Fibroblast of skin of left biceps (primary cell): ENCODE results near the gene ARHGEF39.
A peak's percentile ranks its signal among the peaks of the same experiment; 100 is the strongest.

Experiments
- DNase-seq, 2 experiments: peaks; one replicate each; pipeline ENCODE4 v3.0.0-alpha.2; 2013; ENCODE audit warnings: low read depth in 2 of 2

The ARHGEF39 gene

DNA sequence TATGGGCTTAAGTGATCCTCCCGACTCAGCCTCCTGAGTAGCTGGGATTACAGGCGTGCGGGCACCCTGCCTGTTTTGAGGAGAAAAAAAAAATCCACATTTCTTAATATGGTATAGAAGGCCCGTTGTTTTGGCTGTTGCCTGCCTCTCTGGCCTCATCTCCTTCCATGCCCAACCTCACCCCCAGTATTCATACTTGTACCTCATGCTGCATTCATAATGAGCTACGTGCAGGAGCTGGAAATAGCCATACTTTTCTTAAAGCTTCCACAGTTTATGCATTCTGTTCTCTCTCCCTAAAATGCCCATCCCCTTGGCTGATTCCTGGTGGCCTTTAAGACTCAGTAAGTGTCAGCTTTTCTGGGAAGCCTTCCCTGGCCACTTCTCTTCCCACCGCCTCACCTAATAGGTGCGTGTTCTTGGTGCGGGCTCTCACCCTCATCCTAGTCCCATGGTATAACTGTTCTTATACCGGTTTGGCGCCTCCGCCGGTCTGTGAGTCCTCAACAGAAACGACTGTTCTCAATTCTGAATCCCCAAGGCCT lies 26.8 kb upstream of the ARHGEF39 start:
- no peak for DNase-seq

DNA sequence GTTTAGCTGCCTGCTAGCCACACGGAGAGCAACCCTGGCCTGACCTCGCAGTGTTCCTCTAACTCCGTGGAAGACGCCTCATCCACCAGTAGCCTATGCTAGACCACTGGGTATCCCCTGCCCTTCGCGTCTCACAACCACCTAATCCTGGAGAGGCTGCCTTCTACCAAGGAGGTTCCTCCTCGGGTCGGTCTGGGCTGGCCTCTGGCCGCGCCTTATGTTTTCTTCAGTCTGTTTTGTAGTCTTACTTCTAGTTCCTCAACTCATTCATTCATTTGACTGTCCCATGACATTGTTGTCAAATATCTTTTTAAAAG lies 26.3 kb upstream of the ARHGEF39 start:
- no peak for DNase-seq

DNA sequence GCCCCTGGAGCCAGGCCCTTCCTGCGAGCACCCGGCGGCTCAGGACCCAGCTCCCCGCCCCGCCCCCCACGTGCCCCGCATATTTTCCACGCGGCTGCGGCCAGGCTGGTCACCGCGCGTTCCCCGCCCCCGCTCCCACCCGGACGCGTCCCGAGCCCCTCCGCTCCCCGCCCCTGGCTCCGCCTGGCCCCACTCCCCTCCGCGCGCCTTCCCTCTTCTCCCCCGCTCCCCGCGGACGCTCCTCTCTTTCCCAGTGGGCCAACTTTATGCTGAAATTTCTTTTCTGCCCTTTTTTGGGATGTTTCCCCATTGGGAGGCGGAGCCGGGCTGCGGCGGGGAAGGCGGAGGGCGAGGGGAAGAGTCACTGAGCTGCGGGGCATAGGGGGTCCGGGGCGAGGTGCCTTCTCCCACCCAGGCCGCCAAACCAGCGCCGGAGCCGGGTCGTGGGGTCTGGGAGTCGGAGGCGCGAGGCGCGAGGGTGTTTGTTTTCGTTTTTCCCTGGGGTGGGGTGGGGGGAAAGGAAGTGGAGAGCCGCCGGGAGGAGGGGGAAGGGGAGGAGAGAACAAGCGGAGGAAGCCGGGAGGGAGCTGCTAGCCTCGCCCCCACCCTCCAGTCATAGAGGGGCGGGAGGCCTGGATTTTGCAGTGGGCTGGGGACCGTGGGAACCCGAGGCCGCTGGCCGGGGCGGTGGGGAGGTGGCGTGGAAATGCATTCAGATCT lies 25.8 kb upstream of the ARHGEF39 start:
- DNase-seq = peak; percentile 77 to 82

DNA sequence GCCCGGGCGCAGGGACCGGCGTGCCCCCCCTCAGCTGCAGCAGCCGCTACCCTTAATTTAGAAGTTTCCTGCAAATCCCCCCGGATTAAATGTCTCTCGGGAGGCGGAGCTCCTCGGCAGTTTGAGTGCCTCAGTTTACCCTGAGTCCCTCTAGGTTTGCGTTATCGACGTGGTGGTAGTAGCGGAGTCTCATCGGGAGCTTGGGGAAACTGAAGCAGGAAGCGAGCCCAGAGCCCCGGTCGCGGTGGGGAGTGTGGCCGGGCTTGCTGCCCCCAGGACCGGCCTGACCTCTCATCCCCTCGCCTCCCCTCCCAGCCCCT lies 25.3 kb upstream of the ARHGEF39 start:
- peak; percentile 36 for DNase-seq

DNA sequence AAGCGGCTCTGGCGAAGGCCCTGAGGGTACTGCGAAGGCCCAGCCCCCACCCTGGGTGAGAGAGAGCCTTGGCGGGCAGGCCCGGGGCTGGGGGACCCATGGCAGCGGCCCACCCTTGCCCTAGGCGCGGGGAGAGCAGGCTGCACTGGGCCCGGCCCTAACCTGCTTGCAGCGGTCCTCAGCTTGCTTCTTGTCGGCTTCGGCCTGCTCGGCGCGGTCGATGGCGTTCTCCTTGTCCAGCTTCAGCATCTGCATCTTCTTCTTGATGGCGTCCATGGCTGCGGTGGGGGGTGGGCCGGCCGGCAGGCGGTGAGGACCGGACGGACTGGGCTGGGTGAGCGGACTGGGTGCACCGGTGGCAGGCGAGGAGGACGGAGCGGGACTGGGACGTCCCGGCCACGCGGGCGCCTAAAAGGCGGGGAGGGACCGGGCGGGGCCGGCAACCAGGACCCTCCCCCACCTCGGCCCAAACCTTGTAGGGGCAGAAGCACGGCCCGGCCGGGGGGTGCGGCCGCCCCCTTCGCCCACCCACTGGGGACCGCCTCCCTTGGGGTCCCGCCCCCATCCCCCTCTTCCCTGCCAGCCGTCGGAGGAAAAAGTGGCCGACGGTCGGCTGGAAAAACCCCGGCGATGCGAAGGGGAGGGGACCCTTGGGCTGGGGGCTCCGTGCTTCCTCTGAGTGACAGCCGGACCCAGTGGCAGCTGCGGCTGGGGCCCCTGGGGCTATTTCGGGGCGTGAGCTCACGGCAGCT lies 24.7 kb upstream of the ARHGEF39 start, which contains the start of gene TPM2:
TSS of gene TPM2 (minus strand) at position 384 of the 752 bp plus-strand sequence. CDS start at position 276, 108 bp downstream.
- DNase-seq = peak; percentile 79 to 82

DNA sequence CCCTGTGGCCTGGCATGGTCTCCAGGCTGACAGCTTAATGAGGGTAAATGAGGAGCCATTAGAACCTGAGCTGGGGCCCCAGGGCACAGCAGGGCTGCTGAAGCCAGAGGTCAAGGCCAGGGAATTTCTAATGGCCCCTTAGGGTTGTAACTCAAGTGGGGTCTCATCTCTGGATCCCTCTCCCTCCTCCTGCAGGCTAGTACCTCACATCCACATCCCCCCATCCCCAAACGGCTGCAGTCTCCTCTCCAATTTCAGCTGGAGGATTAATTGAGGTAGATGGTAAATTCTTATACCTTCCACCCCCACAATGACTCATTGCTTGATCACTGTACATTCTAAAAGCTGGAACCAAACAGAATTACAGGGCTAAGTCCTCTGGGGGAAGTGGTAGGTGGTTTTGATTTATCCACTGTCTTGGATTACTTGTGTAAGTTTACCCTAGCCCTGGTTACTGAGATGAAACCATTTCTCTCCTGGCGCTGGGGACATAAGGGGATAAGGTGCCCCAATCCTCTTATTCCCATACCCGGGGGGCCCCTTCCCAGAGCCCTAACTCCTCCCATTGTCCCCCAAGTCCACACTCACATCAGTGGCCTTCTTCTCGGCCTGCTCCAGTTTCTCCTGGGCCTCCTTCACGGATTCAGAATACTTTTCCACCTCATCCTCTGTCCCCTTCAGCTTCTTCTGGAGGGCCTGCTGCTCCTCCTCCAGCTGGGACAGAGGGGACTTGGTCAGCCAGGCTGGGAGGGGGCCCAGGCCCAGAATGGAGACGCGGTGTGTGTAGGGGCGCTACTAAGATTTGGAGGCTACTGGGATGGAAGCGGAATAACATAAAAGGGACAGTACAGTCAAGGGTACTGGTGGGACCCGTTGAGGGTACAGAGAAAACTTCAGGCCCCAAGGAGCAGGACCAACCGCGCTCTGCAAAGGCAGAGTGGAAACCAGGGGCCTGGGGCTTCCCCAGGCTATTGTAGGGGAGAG lies 23.9 kb upstream of the ARHGEF39 start:
- DNase-seq = peak; percentile 67 to 68

DNA sequence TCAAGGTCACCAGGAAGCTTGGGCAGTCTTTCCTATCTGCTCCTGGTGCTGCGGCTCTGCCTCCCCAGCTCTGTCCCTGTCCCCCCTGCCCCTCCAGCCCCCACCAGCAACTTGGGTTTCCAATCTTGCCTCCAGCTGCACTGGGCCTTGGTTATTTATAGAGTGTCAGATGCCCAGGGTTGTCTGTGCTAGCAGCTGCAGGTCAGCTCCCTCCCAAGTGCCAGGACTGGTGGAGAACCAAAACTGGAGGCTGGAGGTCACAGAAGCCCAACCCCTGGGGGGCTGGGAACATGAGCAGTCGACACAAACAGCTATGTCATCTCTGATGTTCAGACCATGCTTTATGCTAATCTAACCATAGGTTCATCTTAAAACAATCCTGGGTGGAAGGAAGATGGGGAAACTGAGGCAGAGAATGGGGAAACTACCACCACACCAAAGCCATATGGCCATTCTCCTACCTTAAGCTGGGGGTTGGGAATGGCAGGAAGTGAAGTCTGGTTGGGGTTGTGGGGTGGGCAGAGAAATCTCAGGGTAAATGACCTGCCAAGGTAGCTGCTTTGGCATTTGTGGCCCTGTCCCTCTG lies 23.1 kb upstream of the ARHGEF39 start:
- DNase-seq = no peak

DNA sequence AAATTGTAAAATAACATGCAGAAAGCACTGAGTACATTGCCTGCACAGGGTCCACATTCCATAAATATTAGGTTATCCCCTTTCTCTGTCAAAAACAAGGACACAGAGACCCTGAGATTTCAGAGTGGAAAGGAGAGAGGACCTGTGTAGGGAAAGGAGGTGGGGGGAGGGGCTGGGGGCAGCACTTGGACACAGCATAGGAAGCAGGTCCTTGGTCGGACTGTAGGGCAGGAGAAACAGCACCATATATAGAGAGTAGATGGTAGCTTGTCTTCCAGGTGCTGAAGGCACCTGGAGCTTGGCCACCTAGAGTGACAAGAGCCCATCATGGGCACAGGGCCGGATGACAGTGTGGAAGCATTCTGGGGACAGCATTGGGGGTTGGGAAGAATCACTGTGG lies 22.3 kb upstream of the ARHGEF39 start:
- DNase-seq = no peak

DNA sequence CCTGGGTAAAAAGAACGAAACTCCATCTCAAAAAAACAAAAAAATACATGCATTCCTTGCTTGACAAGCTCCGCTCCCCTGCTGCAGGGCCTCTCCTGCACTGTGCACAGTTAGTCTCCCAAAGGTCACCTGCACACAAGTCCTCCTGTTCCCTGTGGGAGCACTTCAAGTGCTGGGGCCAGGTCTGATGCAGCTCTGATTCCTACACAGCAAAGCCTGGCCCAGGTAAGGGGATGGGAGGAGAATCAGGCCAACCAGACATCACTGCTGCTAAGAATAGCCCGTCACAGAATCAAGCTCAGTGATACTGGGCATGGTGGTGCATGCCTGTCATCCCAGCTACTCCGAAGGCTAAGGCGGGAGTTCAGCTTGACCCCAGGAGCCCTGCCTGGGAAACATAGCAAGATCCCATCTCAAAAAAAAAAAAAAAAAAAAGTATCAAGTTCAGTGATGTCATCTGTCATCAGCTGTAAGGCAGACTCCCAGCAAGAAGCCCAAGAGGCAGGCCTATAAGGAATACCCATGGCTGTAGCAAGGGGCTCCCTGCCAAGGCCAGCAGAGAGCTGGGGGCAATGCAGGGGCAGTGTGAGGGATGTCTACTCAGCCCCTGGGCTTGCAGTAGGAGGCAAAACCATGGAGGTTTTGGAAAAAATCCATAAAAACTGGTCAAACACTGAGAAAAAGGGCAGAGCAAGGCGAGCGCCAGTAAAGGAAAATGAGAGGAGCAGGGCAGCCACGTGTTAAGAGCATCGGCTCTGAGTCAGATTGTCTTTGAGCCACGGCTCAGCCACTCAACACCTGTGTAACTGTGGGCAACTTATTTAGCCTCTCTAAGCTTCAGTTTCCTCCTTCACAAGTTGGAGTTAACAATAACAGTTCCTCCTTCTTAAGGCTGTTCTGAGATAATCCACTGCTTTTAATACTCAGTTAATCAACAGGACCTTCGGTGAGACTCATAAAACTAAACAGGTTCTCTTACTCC lies 21.5 kb upstream of the ARHGEF39 start:
- DNase-seq = no peak

DNA sequence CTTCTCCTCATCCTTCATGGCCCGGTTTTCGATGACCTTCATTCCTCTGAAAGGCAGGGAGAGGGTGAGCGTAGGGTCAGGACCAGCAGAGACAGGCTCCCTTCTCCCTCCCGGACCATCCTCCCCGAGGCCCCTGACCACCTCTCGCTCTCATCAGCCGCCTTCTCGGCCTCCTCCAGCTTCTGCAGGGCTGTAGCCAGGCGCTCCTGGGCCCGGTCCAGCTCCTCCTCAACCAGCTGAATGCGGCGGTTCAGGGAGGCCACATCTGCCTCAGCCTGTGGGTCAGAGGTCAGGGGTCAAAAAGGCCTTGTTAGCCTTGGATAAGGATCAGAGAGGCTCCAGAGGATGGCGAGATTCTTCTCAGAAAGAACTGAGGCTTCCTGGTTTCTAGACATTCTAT lies 20.5 kb upstream of the ARHGEF39 start:
- DNase-seq = no peak

DNA sequence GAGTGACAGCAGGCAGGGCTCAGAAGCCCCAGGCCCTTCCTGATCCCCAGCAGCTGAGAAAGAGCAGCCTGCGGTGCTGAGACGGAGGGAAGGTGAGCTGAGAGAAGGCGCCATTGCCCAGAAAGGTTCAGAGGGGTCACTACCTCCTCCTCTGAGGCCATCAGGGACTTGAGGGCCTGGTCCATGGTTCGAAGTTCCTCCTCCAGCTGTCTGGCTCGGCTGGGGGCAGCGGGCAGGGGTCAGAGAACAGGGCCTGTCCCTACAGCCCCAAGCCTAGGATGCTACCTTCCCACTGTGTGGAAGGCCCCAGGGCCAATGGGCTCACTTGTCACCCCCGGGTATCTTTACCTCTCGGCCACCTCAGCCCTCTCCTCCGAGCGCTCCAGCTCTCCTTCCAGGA lies 19.9 kb upstream of the ARHGEF39 start:
- no peak for DNase-seq

DNA sequence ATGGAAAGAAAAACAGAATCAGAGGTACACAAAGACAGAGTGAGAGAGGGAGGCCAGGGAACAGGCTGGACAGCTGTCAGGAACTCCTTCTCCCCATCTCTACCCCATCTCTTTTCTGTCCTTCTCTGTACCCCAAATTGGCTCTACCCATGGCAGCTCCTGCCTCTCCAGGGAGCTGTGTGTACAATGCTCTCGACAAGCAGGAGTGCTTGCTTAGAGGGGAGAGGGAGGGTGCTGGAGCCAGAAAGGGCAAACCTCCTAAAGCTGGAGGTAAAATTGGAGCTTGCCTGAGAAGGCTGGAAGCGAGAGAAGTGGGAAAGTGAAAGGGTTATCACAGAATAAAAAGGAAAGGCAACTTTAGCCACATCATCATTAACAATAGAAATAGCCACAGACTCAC lies 18.3 kb upstream of the ARHGEF39 start:
- no peak for DNase-seq

DNA sequence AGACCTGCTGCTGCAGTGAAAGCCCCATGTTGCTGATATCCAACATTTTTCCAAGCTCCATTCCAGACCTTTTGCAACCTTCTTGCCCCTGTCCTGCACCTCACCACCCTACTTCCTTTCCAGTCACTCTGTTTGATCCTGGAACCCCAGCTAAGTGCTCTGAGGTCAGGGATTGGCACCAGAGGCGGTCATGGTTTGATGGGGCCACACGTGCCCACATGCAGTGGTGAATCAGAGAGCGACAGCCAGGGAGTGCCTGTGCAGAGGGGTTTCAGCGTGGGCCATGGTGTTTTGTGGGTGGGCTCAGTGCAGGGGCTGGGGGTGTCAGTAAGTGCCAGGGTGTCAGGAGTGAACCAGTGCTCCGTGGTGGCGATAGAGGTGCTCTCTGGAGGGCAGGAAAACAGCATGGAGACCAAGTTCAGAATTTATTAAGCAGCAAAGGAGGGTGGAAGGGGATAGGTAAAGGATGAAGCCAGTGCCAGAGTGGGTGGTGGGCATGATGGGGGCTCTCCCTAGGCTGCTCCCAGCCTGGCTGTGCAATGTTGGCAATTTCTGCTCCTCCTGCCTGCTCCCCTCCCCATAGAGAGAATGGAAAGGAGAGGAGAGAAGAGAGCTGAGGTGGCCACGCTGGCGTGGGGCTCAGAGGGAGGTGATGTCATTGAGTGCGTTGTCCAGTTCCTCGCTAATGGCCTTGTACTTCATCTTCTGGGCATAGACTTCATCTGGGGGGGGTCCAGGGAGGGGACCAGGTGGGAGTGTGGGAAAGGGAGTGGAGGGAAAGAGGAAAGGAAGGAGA lies 17.7 kb upstream of the ARHGEF39 start:
- no peak for DNase-seq

DNA sequence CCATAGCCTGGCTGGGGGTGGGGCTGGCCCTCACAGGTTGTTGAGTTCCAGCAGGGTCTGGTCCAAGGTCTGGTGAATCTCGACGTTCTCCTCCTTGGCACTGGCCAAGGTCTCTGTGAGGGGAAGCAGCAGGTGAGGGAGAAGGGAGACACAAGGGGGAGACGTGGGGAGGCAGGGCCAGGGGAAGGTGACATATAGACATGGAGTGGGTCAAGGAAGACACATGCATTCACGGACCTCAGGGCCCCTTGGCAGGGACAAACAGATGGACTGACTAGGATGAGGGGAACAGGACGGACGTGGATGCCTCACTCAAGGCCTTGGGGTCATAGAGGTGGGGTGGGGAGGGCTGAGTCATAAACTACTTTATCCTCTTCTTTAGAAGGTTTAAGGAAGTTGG lies 17.1 kb upstream of the ARHGEF39 start:
- DNase-seq = no peak

DNA sequence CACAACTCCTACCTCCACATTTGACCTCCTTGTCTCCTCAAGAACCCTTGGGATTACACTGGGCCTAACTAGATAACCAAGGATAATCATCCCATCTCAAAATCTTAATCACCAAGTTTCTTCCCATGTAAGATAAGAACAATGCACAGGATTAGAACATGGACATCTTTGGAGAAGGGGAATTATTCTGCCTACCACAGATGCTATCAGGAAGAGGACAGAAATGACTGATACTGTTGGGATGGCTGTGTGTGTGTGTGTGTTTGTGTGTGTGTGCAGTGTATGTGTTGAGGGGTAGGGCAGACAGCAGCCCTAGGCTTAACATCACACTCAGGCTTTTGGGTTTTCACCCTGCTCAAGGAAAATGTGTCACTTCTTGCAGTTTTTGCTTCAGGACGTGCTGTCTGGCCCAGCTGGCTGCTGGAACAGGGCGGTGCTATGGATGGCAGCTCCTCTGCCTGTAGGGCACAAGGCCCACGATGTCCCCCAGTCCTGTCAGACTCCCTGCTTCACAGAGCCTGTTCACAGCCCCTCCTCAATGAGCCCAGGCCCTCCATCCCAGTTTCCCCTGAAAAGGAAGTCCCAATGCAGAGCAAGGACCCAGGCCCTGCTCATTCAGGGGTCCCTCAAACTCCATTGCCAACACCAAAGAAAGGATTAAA lies 16.5 kb upstream of the ARHGEF39 start:
- DNase-seq = no peak

DNA sequence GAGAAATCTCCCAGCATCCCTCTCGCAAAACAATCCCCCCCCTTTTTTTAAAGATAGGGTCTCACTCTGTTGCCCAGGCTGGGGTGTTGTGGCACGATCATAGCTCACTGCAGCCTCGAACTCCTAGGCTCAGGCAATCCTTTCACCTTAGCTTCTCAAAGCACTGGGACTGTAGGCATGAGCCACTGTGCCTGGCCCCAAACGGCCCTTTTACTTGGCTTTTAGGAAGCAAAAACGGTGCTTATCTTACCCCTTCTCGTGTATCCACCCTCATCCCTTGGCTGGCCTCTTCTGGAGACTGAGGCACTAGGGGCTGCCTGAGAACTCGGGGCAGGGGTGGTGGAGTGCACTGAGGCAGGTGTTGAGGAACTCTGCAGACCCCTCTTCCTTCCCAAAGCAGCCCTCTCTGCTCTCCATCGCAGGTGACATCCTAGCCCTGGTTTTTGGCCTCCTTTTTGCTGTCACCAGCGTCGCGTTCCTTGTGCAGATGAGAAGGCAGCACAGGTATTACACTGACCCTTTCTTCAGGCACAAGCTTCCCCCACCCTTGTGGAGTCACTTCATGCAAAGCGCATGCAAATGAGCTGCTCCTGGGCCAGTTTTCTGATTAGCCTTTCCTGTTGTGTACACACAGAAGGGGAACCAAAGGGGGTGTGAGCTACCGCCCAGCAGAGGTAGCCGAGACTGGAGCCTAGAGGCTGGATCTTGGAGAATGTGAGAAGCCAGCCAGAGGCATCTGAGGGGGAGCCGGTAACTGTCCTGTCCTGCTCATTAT lies 15.5 kb upstream of the ARHGEF39 start:
- DNase-seq = no peak

DNA sequence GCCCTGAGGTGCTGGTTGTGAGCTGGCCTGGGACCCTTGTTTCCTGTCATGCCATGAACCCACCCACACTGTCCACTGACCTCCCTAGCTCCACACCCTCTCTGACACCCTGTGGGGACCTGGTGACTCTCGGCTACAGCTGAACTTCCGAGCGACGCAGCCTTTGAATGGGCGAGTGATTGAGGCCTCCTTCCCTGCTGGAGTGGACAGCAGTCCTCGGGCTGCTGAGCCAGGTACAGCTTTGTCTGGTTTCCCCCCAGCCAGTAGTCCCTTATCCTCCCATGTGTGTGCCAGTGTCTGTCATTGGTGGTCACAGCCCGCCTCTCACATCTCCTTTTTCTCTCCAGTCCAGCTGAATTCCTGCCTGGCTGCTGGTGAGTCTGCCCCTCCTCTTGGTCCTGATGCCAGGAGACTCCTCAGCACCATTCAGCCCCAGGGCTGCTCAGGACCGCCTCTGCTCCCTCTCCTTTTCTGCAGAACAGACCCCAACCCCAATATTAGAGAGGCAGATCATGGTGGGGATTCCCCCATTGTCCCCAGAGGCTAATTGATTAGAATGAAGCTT lies 14.9 kb upstream of the ARHGEF39 start:
- no peak for DNase-seq

DNA sequence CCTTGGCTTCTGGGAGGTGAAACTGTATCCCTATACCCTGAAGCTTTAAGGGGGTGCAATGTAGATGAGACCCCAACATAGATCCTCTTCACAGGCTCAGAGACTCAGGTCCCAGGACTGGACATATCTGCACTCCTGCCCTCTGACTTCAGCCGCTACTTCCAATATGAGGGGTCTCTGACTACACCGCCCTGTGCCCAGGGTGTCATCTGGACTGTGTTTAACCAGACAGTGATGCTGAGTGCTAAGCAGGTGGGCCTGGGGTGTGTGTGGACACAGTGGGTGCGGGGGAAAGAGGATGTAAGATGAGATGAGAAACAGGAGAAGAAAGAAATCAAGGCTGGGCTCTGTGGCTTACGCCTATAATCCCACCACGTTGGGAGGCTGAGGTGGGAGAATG lies 14.1 kb upstream of the ARHGEF39 start:
- no peak for DNase-seq
